Measurements from ENCODE around the gene RAB44. TPM values are rescaled to one million over a fixed set of nuclear protein-coding genes. Genes with fewer than 3 reads are reported as not detected.
A peak's percentile ranks its signal among the peaks of the same experiment; 100 is the strongest.

The RAB44 gene
- total RNA-seq, 1 donor from 2014 or later: not detected

DNA sequence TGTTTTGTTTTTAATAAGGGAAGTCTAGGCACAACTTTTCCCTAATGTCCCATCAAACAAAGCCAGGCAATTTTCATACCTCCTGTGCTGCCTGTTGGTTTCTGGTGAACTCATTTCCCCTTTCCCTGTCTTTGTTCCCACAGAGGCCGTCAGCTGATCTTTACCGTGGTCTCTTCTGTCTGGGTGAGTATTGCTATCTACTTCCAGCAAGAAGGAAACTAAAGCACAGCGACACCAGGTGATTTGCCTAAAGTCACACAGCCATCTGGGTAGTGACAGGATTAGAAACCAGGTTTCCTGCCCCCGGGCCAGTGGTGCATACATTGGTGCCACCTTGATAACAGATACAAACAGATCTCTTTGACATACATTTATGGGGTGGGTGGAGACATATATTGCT, 59.6 kb downstream of the RAB44 start:
- peaks cover 11% of the 10 kb centered on the region for H3K27me3 Mint-ChIP-seq (ENCODE audit: insufficient read depth, low read depth)
- no peaks in the 10 kb centered on the region for H4K20me1 ChIP-seq (ENCODE audit: low read depth)
- peaks cover 20% of the 10 kb centered on the region for H3K4me1 Mint-ChIP-seq
- H3K36me3 ChIP-seq: no peaks in the 10 kb centered on the region
- H3K9me3 Mint-ChIP-seq: no peaks in the 10 kb centered on the region
- no peaks in the 10 kb centered on the region for H3K27me3 ChIP-seq
- H3K9me3 ChIP-seq (ENCODE audit: low read depth): no peaks in the 10 kb centered on the region
- H3F3A ChIP-seq (ENCODE audit: low read depth): peaks cover 9% of the 10 kb centered on the region
- TF ChIP-seq, protein P1, sequence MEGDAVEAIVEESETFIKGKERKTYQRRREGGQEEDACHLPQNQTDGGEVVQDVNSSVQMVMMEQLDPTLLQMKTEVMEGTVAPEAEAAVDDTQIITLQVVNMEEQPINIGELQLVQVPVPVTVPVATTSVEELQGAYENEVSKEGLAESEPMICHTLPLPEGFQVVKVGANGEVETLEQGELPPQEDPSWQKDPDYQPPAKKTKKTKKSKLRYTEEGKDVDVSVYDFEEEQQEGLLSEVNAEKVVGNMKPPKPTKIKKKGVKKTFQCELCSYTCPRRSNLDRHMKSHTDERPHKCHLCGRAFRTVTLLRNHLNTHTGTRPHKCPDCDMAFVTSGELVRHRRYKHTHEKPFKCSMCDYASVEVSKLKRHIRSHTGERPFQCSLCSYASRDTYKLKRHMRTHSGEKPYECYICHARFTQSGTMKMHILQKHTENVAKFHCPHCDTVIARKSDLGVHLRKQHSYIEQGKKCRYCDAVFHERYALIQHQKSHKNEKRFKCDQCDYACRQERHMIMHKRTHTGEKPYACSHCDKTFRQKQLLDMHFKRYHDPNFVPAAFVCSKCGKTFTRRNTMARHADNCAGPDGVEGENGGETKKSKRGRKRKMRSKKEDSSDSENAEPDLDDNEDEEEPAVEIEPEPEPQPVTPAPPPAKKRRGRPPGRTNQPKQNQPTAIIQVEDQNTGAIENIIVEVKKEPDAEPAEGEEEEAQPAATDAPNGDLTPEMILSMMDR (IDR thresholded peaks at IDR 0.05): no peak
- TF ChIP-seq EZH2 (IDR thresholded peaks at IDR 0.05) (no peak), EZH2phosphoT487 (IDR thresholded peaks at IDR 0.05) (no peak)
- peaks cover 8% of the 10 kb centered on the region for H3K4me1 ChIP-seq
- no peak overlapping the region for H3K27ac Mint-ChIP-seq
- H3K9ac ChIP-seq: no peak overlapping the region
- no peak overlapping the region for H2AFZ ChIP-seq (replicated peaks)
- DNase-seq (ENCODE audit: low spot score): no peak
- no peak overlapping the region for H3K4me3 ChIP-seq
- no peak overlapping the region for H3K4me2 ChIP-seq
- no peak overlapping the region for H3K4me3 Mint-ChIP-seq
- no peaks in the 10 kb centered on the region for H3K79me2 ChIP-seq (ENCODE audit: low read depth)
- H3K27ac ChIP-seq: no peak overlapping the region
- no peaks in the 10 kb centered on the region for H3K36me3 Mint-ChIP-seq

DNA sequence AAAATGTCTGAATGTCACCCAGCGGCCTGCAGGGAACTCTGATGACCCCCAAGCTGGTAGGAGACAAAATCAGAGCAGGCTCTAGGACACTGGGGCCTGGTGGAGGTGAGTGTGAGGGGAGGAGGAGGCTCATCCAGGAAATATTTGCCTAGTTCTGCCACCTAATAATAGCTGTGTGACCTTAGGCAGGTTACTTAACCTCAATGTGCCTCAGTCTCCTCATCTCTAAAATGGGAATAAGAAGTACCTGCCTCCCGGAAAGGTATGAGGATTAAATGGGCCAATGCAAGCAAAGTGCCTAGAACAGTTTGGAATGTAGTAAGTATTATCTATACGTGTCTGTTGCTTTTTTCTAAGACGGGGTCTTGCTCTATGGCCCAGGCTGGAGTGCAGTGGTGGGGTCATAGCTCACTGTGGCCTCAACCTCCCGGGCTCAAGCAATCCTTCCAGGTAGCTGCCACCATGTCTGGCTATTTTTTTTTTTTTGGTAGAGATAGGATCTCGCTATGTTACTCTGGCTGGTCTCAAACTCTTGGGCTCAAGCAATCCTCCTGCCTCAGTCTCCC, 60.4 kb downstream of the RAB44 start:
- no peak overlapping the region for H3K27ac ChIP-seq
- H3F3A ChIP-seq (ENCODE audit: low read depth): peaks cover 9% of the 10 kb centered on the region
- H3K4me2 ChIP-seq: no peak overlapping the region
- Mint-ChIP-seq H3K36me3 (no peaks in the 10 kb centered on the region), H3K4me1 (peaks cover 18% of the 10 kb centered on the region), H3K27me3 (ENCODE audit: insufficient read depth, low read depth) (peaks cover 11% of the 10 kb centered on the region), H3K4me3 (no peak overlapping the region), H3K27ac (no peak overlapping the region), H3K9me3 (no peaks in the 10 kb centered on the region)
- H3K27me3 ChIP-seq: no peaks in the 10 kb centered on the region
- H2AFZ ChIP-seq (replicated peaks): no peak overlapping the region
- DNase-seq (ENCODE audit: low spot score): no peak
- H3K9me3 ChIP-seq (ENCODE audit: low read depth): no peaks in the 10 kb centered on the region
- H3K79me2 ChIP-seq (ENCODE audit: low read depth): no peaks in the 10 kb centered on the region
- TF ChIP-seq, protein P1 (IDR thresholded peaks at IDR 0.05): no peak
- no peak for TF ChIP-seq EZH2 (IDR thresholded peaks at IDR 0.05)
- peaks cover 8% of the 10 kb centered on the region for H3K4me1 ChIP-seq
- no peak overlapping the region for H3K9ac ChIP-seq
- H3K36me3 ChIP-seq: no peaks in the 10 kb centered on the region
- no peaks in the 10 kb centered on the region for H4K20me1 ChIP-seq (ENCODE audit: low read depth)
- no peak overlapping the region for H3K4me3 ChIP-seq

- TF ChIP-seq, protein P1 (IDR thresholded peaks at IDR 0.05): no peak
- TF ChIP-seq EZH2phosphoT487 (IDR thresholded peaks at IDR 0.05) (no peak), EZH2 (IDR thresholded peaks at IDR 0.05) (no peak)
- Histone ChIP-seq H3K79me2 (ENCODE audit: low read depth) (no peaks in the 10 kb centered on the region), H3K9ac (no peak overlapping the region), H3K27me3 (no peaks in the 10 kb centered on the region), H3K4me3 (no peak overlapping the region), H2AFZ (replicated peaks) (no peak overlapping the region), H3K4me1 (peaks cover 8% of the 10 kb centered on the region), H4K20me1 (ENCODE audit: low read depth) (no peaks in the 10 kb centered on the region), H3K27ac (no peak overlapping the region), H3F3A (ENCODE audit: low read depth) (peaks cover 9% of the 10 kb centered on the region), H3K36me3 (no peaks in the 10 kb centered on the region), H3K4me2 (no peak overlapping the region), H3K9me3 (ENCODE audit: low read depth) (no peaks in the 10 kb centered on the region)
- peaks cover 15% of the 10 kb centered on the region for H3K4me1 Mint-ChIP-seq
- H3K4me3 Mint-ChIP-seq: peak overlapping the region; percentile 2
- H3K27ac Mint-ChIP-seq: no peak overlapping the region
- H3K27me3 Mint-ChIP-seq (ENCODE audit: insufficient read depth, low read depth): peaks cover 11% of the 10 kb centered on the region
- no peaks in the 10 kb centered on the region for H3K36me3 Mint-ChIP-seq
- DNase-seq (ENCODE audit: low spot score): no peak
- no peaks in the 10 kb centered on the region for H3K9me3 Mint-ChIP-seq
Measured at GRCh38 chr6:36758516-36759147, 61.0 kb downstream of the RAB44 start.
